DND-41 (cell line): Measurements from ENCODE around the gene EMILIN2.

Source experiments
- ATAC-seq: fragments of 200-7000 bp; cut with Tn5 transposase; 3 replicates; pipeline ENCODE4 v1.9.1; 2021; ENCODE audit warnings: low read depth; ENCODE audit not compliant: insufficient read depth
- DNase-seq: peaks from one replicate; pipeline ENCODE4 v3.0.0-alpha.2; 2020
- H2AFZ ChIP-seq: 2 replicates; pipeline ENCODE4 v1.6.0; 2012; ENCODE audit warnings: low read depth, low read length
- H3K27ac ChIP-seq: 2 replicates; pipeline ENCODE4 v1.5.1; 2012; ENCODE audit warnings: low read length, inconsistent platforms
- H3K27me3 ChIP-seq: fragments of 200-600 bp; sonication (generic); 2 replicates; pipeline ENCODE4 v1.6.0; 2012; ENCODE audit warnings: low read length, mild to moderate bottlenecking, inconsistent platforms; ENCODE audit not compliant: insufficient read depth, poor library complexity
- H3K36me3 ChIP-seq: 2 replicates; pipeline ENCODE4 v1.5.1; 2012; ENCODE audit warnings: low read length, inconsistent platforms; ENCODE audit not compliant: insufficient read depth
- H3K4me1 ChIP-seq: 2 replicates; pipeline ENCODE4 v1.5.1; 2012; ENCODE audit warnings: mild to moderate bottlenecking, low read length; ENCODE audit not compliant: insufficient read depth
- H3K4me2 ChIP-seq: 2 replicates; pipeline ENCODE4 v1.6.0; 2012; ENCODE audit warnings: mild to moderate bottlenecking, moderate library complexity, low read length, inconsistent platforms; ENCODE audit not compliant: insufficient read depth
- H3K4me3 ChIP-seq, 2 experiments: fragments of 200-600 bp in 1 of 2; shearing (Covaris generic) in 1 of 2; 2 replicates each; pipeline ENCODE4 v1.5.1; 2012 to 2016; ENCODE audit warnings: inconsistent platforms in 2 of 2, low read length in 2 of 2, mild to moderate bottlenecking in 2 of 2, low read depth in 1 of 2, moderate library complexity in 1 of 2
- H3K79me2 ChIP-seq: 2 replicates; pipeline ENCODE4 v1.6.0; 2012; ENCODE audit warnings: low read length, inconsistent platforms; ENCODE audit not compliant: insufficient read depth
- H3K9ac ChIP-seq: 2 replicates; pipeline ENCODE4 v1.6.0; 2012; ENCODE audit warnings: low read depth, mild to moderate bottlenecking, inconsistent platforms, low read length, moderate library complexity
- H3K9me3 ChIP-seq: 2 replicates; pipeline ENCODE4 v1.5.1; 2012; ENCODE audit warnings: low read length, moderate library complexity, mild to moderate bottlenecking, inconsistent platforms; ENCODE audit not compliant: insufficient read depth, severe bottlenecking
- H4K20me1 ChIP-seq: 2 replicates; pipeline ENCODE4 v1.6.0; 2012; ENCODE audit warnings: low read length; ENCODE audit not compliant: insufficient read depth
- CTCF ChIP-seq: IDR thresholded peaks from 2 replicates; pipeline ENCODE4 v1.5.1; 2012; ENCODE audit warnings: borderline replicate concordance, low read length, moderate library complexity, mild to moderate bottlenecking; ENCODE audit not compliant: poor library complexity, severe bottlenecking; ENCODE audit errors: extremely low read depth
- EZH2 ChIP-seq: IDR thresholded peaks from 3 replicates; pipeline ENCODE4 v1.6.1; 2012; ENCODE audit warnings: borderline replicate concordance, low read depth, mild to moderate bottlenecking, moderate library complexity, low read length, inconsistent platforms; ENCODE audit not compliant: severe bottlenecking

Gene EMILIN2

GRCh38 chr18:2898186-2898640 lies 51.4 kb downstream of the EMILIN2 start:
- Histone ChIP-seq H3K36me3 (no peaks in the 10 kb centered on the region), H3K79me2 (no peaks in the 10 kb centered on the region), H4K20me1 (no peaks in the 10 kb centered on the region), H2AFZ (no peak overlapping the region), H3K9ac (no peak overlapping the region), H3K9me3 (no peaks in the 10 kb centered on the region), H3K27ac (no peak overlapping the region), H3K4me1 (no peaks in the 10 kb centered on the region), H3K27me3 (no peaks in the 10 kb centered on the region), H3K4me2 (no peak overlapping the region), H3K4me3 (no peak overlapping the region)
- no peak for TF ChIP-seq EZH2
- TF ChIP-seq CTCF, result no peak
- DNase-seq, result no peak
- peak; percentile 62; the same call in 2 of the 3 replicates for ATAC-seq

GRCh38 chr18:2900684-2901422 lies 54.0 kb downstream of the EMILIN2 start:
- Histone ChIP-seq H3K27me3 (no peaks in the 10 kb centered on the region), H3K4me2 (no peak overlapping the region), H3K4me3 (no peak overlapping the region), H3K4me1 (peaks cover 6% of the 10 kb centered on the region), H3K36me3 (no peaks in the 10 kb centered on the region), H3K9ac (no peak overlapping the region), H3K27ac (no peak overlapping the region), H3K9me3 (no peaks in the 10 kb centered on the region), H3K79me2 (no peaks in the 10 kb centered on the region), H2AFZ (no peak overlapping the region), H4K20me1 (no peaks in the 10 kb centered on the region)
- no peak for ATAC-seq
- no peak for TF ChIP-seq CTCF
- TF ChIP-seq EZH2, result no peak
- no peak for DNase-seq

- Histone ChIP-seq H3K79me2 (peaks cover 5% of the 10 kb centered on the region), H3K9me3 (no peaks in the 10 kb centered on the region), H3K36me3 (no peaks in the 10 kb centered on the region), H3K27me3 (no peaks in the 10 kb centered on the region), H2AFZ (no peak overlapping the region), H3K4me2 (no peak overlapping the region), H4K20me1 (no peaks in the 10 kb centered on the region), H3K4me1 (peaks cover 12% of the 10 kb centered on the region), H3K27ac (no peak overlapping the region), H3K9ac (no peak overlapping the region), H3K4me3 (no peak overlapping the region)
- no peak for DNase-seq
- ATAC-seq, result no peak
- TF ChIP-seq CTCF (no peak), EZH2 (no peak)
Observed at GRCh38 chr18:2901423-2901985, 54.7 kb downstream of the EMILIN2 start.
